HG03097 (cell line): ENCODE data around the gene GFM1.
A peak's percentile ranks its signal among the peaks of the same experiment; 100 is the strongest.

Experiments
- ATAC-seq: cut with Tn5 transposase; IDR thresholded peaks from one replicate; pipeline ENCODE4 v1.9.1; 2021; ENCODE audit not compliant: unreplicated experiment, low FRiP score

Gene GFM1

GRCh38 chr3:158644345-158644908 is at the start of gene GFM1:
GFM1 (plus strand) TSS chr3:158644527; CDS start chr3:158644635, 108 bp downstream.
- peak; percentile 99 for ATAC-seq

- ATAC-seq, result no peak
These were observed 43.5 kb upstream of the GFM1 start for GRCh38 chr3:158600787-158601186.

- ATAC-seq, result no peak
These were observed 42.1 kb upstream of the GFM1 start for GRCh38 chr3:158602227-158602626.

DNA sequence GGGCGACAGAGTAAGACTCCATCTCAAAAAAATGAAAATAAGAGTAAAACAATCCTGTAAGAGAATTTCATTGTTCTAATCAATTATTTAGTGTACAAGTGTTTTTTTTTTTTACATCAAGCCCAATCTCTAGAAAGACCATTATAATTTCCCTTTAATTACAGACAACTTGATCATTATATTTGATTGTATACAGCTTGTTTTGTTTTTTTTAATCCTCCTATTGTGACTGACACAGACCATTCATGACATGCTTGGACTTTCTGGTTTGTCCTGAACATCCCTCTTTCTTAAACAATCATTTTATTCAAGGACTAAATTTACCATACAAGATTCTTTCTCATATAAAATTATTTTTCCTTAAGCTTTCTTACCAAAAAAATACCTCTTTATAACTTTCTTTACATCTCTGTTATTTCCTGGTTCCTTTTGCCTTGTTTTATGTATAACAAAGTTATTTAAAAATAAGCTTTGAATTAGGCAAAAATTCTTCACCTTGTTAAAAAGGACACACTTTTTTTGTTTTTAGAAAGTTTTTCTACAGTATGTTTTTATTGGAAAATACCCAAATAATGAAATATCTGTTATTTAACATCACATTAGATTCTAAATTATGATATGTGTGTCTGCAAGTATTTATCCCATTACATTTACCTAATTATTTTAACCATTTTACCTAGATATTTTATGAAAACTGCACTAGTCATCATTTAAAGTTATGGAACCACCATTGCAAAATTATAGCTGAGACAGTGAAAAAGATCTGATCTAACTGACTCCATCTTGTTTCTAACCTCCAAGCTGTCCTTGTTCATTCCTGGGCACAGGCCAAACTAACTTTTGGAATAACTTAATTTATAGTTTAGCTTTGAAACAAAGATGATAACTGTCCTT is 26.1 kb upstream of the GFM1 start:
- ATAC-seq, result no peak

- ATAC-seq, result no peak
These were observed 18.4 kb upstream of the GFM1 start for GRCh38 chr3:158625881-158626280.

DNA sequence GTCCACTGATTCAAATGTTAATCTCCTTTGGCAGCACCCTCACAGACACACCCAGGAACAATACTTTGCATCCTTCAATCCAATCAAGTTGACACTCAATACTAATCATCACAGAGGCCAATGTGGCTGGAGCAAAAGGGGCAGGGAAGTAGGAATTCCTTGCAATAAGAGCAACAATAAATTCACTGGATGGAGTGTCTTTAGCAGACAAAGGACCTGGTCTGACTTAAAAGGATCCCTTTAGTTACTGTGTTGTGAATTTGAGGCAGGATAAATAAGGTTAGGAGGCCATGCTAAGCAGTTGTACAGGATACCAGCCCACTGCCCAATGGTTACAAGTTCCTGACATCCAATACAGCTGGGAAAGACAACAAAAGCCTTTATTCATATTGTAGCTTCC is 12.3 kb upstream of the GFM1 start:
- ATAC-seq, result no peak

DNA sequence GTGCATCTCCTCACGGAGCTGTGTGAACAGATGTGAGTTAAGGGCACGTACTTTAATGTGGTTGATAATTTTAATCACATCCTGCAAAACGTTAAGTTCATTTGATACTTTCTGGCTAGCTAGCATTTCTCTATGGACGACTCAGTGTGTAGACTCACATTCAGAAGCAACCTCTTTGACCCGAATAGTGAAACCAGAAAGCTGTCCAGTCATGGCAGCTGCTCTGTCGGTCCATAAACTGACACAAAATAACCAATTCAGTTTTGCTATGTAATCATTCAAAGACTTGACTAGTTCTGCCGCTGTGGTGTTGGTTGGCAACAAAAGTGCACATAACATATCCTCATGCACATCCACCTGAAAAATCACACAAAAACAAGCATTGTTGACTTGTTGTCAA is 3.7 kb upstream of the GFM1 start:
- ATAC-seq, result no peak

GRCh38 chr3:158642005-158642404 is 2.3 kb upstream of the GFM1 start:
- no peak for ATAC-seq

DNA sequence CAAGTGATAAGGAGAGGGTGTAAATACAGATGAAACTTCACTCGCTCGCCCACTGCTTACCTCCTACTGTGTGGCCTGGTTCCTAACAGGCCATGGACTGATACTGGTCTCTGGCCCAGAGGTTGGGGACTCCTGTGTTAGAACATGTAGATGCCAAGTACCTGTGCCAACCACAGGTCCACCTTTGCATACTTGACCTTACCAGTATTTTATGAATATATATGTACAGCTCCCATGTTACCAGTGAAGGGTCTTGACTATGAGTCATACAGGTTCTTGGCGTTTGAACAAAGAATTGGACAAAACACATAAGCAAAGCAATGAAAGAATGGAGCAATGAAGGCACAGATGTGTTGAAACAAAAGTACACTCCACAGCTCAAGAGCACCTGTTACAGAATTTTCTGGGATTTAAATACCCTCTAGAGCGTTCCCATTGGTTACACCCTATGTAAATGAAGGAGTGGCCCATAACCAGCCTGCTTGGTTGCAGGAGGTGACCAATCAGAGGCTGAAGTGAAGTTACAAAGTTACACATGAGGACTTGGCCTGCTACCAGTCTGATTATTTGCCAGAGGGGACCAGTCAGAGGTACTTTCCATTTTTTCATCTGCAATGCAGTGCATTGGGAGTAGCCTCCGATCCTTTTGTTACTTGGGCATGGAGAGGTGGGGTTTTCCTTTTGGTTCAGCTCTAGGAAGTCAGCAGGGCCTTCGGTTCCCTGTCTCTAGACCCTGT is 1.7 kb upstream of the GFM1 start:
- ATAC-seq, result no peak

- no peak for ATAC-seq
These were observed 5.5 kb downstream of the GFM1 start for GRCh38 chr3:158649791-158650190.

DNA sequence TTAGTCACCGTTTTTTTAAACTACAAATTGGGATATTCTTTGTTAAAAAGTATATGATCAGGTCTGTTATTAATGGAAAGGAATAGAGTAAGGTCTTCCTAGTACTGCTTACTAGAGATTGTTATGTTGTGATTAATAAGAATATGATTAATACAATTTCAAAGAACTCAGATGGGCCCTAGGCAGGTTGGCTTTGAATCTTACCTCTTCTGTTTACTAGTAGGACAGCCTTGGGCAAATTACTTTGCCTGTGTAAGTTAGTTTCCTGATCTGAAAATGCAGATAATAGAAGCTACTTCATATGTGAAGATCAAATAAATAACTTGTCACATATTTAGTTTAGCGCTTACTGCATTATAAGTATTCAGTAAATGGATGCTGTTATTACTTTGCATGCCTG is 6.9 kb downstream of the GFM1 start:
- ATAC-seq, result no peak

- ATAC-seq, result no peak
These were observed 8.1 kb downstream of the GFM1 start for GRCh38 chr3:158652463-158652862.

DNA sequence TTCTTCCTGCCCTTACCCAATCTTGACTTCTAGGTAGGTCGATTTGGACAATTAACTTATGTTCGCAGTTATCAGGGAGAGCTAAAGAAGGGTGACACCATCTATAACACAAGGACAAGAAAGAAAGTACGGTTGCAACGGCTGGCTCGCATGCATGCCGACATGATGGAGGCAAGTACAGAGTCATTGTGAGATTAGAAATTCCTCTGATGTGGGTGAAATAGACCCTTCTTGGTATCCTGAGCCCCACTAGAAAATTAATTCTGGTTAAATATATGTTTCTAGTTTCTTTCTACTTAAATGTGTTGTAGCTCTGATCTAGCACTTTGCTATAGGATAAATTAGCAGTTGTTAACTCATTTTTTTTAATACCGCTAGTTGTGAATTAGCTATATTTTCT is 14.6 kb downstream of the GFM1 start:
- ATAC-seq, result no peak

- peak; percentile 71 for ATAC-seq
These were observed 15.3 kb downstream of the GFM1 start for GRCh38 chr3:158659454-158660237.

DNA sequence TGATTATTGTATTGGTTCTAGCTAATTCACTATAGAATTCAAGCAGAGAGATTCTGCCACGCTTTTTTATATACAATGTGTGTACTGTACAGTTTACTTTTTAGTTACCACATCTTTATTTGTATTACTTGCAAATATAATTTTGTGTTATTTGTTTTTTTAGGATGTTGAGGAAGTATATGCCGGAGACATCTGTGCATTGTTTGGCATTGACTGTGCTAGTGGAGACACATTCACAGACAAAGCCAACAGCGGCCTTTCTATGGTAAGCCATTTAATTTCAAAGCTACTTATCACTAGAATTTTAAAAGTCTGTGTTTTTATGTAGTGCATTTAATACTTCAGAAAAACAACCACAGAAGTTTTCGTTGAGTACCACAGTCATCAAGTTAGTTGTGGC is 16.4 kb downstream of the GFM1 start:
- ATAC-seq, result no peak

- ATAC-seq, result no peak
These were observed 18.9 kb downstream of the GFM1 start for GRCh38 chr3:158663246-158663645.

DNA sequence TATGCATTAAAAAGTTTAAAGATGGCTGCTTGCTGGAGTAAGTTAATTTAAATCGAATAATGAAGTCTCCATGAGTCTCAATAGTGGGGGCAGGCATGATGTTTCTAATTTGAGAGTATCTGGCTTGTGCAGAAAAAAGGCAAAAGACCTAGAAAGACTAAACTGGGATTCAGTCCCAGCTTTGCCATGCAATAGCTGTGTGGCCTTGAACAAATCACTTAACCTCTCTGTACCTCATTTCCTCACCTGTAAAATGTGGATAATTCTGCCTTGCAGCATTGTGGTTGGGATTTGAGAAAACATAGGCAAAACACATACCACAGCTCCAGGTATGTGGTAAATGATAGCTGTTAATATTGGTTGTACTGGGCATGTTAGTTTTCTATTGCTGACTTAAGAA is 19.5 kb downstream of the GFM1 start:
- no peak for ATAC-seq

GRCh38 chr3:158666416-158666815 is 22.1 kb downstream of the GFM1 start:
- ATAC-seq, result no peak

DNA sequence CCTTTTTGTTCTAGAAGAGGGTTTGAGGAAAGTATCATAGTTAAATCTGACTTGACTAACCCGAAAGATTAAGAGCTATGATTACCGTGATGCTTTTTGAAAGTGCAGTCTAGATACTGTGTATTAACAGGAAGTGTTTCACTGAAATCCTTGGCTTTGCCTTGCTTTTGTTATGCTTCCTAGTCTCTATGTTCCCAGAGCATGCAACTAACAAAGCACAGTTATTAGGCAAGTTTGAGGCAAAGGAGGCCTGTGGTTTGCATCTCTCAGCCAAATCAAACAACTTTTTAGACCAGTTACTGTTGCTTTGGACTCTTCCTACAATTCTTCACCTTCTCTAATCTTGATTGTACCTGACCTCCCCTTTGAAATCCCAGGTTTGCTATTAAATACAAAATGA is 24.2 kb downstream of the GFM1 start:
- no peak for ATAC-seq

DNA sequence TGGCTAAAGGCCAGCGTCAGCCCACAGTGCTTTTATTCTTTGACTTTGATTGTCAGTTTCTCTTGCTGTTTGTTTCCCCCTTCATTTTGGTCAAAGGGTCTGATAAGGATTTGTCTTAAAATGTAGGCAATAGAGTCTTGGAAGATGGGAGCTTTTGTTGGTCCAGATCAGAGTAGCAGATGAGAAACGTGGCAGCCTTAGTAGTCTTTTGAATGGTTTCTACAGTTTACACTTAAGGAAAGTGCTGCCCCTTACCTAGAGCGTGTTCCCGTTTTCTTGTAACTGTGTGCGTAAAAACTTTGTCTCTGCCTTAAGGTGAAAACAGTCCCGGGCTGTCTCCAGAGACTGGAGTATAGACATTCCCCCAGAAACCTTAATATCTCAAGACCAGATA is 27.5 kb downstream of the GFM1 start:
- peak; percentile 14 for ATAC-seq
